ENCODE results near the gene TASOR.

The TASOR gene

DNA sequence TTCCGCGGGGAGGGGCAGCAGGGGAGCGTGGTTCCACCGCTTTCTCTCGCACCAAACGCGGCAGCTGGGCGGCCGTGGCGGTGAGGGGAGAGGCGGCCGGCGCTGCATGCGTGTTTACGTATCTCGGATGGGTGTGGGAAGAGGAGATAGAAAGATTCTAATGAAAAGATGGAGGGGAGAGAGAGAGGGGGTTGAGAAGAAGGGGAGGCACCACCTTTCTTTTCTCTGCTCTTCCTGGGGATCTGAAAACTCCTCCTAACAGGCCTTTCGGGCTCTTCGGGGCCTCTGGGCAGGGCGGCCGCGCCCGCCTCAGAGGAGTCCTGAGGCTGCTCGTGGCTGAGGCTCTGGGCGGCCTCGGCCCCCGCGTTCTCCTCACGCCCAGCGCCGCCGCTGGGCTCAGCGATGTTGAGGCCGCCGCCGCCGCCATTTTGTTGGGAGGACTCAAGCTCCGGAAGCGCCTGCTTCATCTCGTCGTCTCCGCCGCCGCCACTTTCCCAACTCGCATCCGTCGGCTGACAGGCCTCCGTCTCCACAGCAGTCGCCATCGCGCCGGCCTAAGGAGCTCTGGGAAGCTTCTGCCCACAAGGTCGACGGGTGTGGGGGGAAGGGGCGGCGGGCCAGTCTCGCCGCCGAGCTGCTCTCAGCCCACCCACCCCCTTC, 473 bp downstream of the TASOR start (continued):
- TF ChIP-seq BCL6B (tag by site-specific recombination; IDR thresholded peaks at IDR 0.05): no peak
- peak; percentile 94 for TF ChIP-seq ZNF335 (tag by site-specific recombination; conservative IDR thresholded peaks at IDR 0.05)
- no peak for TF ChIP-seq ZNF473 (tag by site-specific recombination; IDR thresholded peaks at IDR 0.05)
- 0 out of 2 replicates have a peak, but pooled peaks have one; percentile 12 for TF ChIP-seq ZNF777 (tag by site-specific recombination; IDR thresholded peaks at IDR 0.05; ENCODE audit: borderline replicate concordance)
- peak; percentile 41 for TF ChIP-seq ZNF366 (tag by site-specific recombination; conservative IDR thresholded peaks at IDR 0.05)
- TF ChIP-seq ZNF692 (tag by site-specific recombination; IDR thresholded peaks at IDR 0.05): no peak
- peak; percentile 26; the same call in 1 of the 2 replicates for TF ChIP-seq CTCF (tag by site-specific recombination; IDR thresholded peaks at IDR 0.05)
- TF ChIP-seq ZBTB17 (tag by site-specific recombination; IDR thresholded peaks at IDR 0.05): peak; percentile 28; the same call in 1 of the 2 replicates
- TF ChIP-seq ZNF701 (tag by site-specific recombination; IDR thresholded peaks at IDR 0.05): no peak
- no peak for TF ChIP-seq ZNF23 (tag by site-specific recombination; IDR thresholded peaks at IDR 0.05; ENCODE audit: borderline replicate concordance)
- TF ChIP-seq ZBTB20 (tag by site-specific recombination; IDR thresholded peaks at IDR 0.05): peak; percentile 23; the same call in 1 of the 2 replicates

DNA sequence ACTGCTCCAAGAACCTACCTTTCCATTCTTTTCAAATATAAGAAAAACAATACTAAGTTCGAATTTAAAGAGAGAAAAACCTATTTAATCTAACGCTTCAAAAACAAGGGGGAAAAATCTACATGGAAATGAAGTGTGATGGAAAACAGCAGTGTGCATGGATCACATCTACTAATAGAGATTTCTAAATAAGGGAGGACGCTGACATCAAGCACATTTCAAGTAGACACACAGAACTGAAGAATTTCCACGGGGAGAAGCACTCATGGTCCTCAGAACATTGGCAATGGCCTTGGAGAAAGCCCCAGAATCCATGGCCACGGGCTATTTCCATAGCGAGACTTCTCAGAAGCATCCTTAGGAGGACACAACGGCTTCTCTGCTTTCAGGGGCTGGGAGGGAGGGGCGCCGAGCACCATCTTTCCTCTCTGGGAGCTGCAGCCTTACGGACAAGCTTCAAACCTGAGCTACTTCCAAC, 1.0 kb downstream of the TASOR start:
- H3K9me3 ChIP-seq (ENCODE audit: control insufficient read depth, insufficient read depth, low read depth, low read length): no peaks in the 10 kb centered on the region
- peak overlapping the region; percentile 92 for H3K27ac ChIP-seq (ENCODE audit: extremely low read depth, low read depth, low read length)
- POLR2A ChIA-PET: interaction anchor here (0.6 to 1.6 kb wide), 3 partner anchors 8 to 18 kb away, joined by 3 to 12 read pairs (median 5); no protein-coding TSS in a partner anchor
- CTCF ChIA-PET: interaction anchor here (0.5 kb wide), 1 partner anchor 21 kb away, joined by 3 read pairs; no protein-coding TSS in a partner anchor
- peaks cover 4% of the 10 kb centered on the region; the same call in 1 of the 2 replicates for H3K4me1 ChIP-seq (ENCODE audit: control insufficient read depth, insufficient read depth, low read length)
- H3K4me3 ChIP-seq (ENCODE audit: low read depth, low read length): peak overlapping the region; percentile 88
- peaks cover 0 to 8% of the 10 kb centered on the region in 2 experiments; a peak in 1 of 3 replicates for H3K36me3 ChIP-seq (ENCODE audit: control insufficient read depth in 2 of 2, insufficient read depth in 1 of 2, low read length in 2 of 2)
- no peak for TF ChIP-seq ZNF221 (tag by site-specific recombination; IDR thresholded peaks at IDR 0.05; ENCODE audit: borderline replicate concordance)
- TF ChIP-seq ZNF585B (tag by site-specific recombination; IDR thresholded peaks at IDR 0.05): peak; percentile 55

- peaks cover 0 to 12% of the 10 kb centered on the region in 2 experiments; a peak in 2 of 3 replicates for H3K36me3 ChIP-seq (ENCODE audit: control insufficient read depth in 2 of 2, insufficient read depth in 1 of 2, low read length in 2 of 2)
Measured at GRCh38 chr3:56680054-56680580, 2.9 kb downstream of the TASOR start.

More at GRCh38 chr3:56680054-56680580, 2.9 kb downstream of the TASOR start:
- TF ChIP-seq ZNF580 (tag by site-specific recombination; IDR thresholded peaks at IDR 0.05) (0 out of 2 replicates have a peak, but pooled peaks have one; percentile 21), ZNF501 (tag by site-specific recombination; IDR thresholded peaks at IDR 0.05) (no peak), HOXC10 (CRISPR knock-in tag; IDR thresholded peaks at IDR 0.05) (no peak), ZNF223 (tag by site-specific recombination; IDR thresholded peaks at IDR 0.05) (no peak), ZNF416 (tag by site-specific recombination; IDR thresholded peaks at IDR 0.05) (no peak), ZFP69B (tag by site-specific recombination; IDR thresholded peaks at IDR 0.05) (no peak)
- H3K9me3 ChIP-seq (ENCODE audit: control insufficient read depth, insufficient read depth, low read depth, low read length): no peaks in the 10 kb centered on the region
- H3K4me1 ChIP-seq (ENCODE audit: control insufficient read depth, insufficient read depth, low read length): peaks cover 9% of the 10 kb centered on the region
- ChIA-PET CTCF (interaction anchor here (0.6 kb wide), 1 partner anchor 316 kb away, joined by 3 read pairs; no protein-coding TSS in a partner anchor), POLR2A (interaction anchor here (0.7 kb wide), 1 partner anchor 27 kb away, joined by 4 read pairs; no protein-coding TSS in a partner anchor)
- H3K4me3 ChIP-seq (ENCODE audit: low read depth, low read length): no peak overlapping the region
- no peak overlapping the region for H3K27ac ChIP-seq (ENCODE audit: extremely low read depth, low read depth, low read length)

Data from HEK293 (cell line).